ENCODE data around the gene TMEM125.

- no peak for TF ChIP-seq CTCF (IDR thresholded peaks at IDR 0.05; ENCODE audit: insufficient read depth, low read length, poor library complexity, severe bottlenecking)
- TF ChIP-seq EZH2phosphoT487 (conservative IDR thresholded peaks at IDR 0.05; ENCODE audit: low read length), result no peak
Measured at GRCh38 chr1:43267818-43268425, 1.9 kb upstream of the TMEM125 start.

Data from SU-DHL-6 (cell line).